ENCODE measurements around the gene BRINP1.

Gene BRINP1

GRCh38 chr9:119278171-119278570 lies 91.1 kb downstream of the BRINP1 start:
- no peak for DNase-seq (ENCODE audit: low spot score)

GRCh38 chr9:119273984-119274665 lies 95.1 kb downstream of the BRINP1 start:
- no peak for DNase-seq (ENCODE audit: low spot score)

GRCh38 chr9:119273325-119273904 lies 95.8 kb downstream of the BRINP1 start:
- DNase-seq (ENCODE audit: low spot score), result no peak

- no peak for DNase-seq (ENCODE audit: low spot score)
Observed at GRCh38 chr9:119272500-119273211, 96.6 kb downstream of the BRINP1 start.

GRCh38 chr9:119268985-119269384 lies 100.2 kb downstream of the BRINP1 start:
- DNase-seq (ENCODE audit: low spot score), result no peak

- no peak for DNase-seq (ENCODE audit: low spot score)
Observed at GRCh38 chr9:119264165-119264564, 105.1 kb downstream of the BRINP1 start.

GRCh38 chr9:119257592-119257991 lies 111.6 kb downstream of the BRINP1 start:
- DNase-seq (ENCODE audit: low spot score), result no peak

GRCh38 chr9:119255116-119255515 lies 114.1 kb downstream of the BRINP1 start:
- no peak for DNase-seq (ENCODE audit: low spot score)

- DNase-seq (ENCODE audit: low spot score), result no peak
Observed at GRCh38 chr9:119252671-119253299, 116.5 kb downstream of the BRINP1 start.

GRCh38 chr9:119251936-119252335 lies 117.3 kb downstream of the BRINP1 start:
- no peak for DNase-seq (ENCODE audit: low spot score)

GRCh38 chr9:119250730-119251129 lies 118.5 kb downstream of the BRINP1 start:
- DNase-seq (ENCODE audit: low spot score), result no peak

- no peak for DNase-seq (ENCODE audit: low spot score)
Observed at GRCh38 chr9:119240546-119240945, 128.7 kb downstream of the BRINP1 start.

GRCh38 chr9:119234636-119235035 lies 134.6 kb downstream of the BRINP1 start:
- no peak for DNase-seq (ENCODE audit: low spot score)

GRCh38 chr9:119227422-119227821 lies 141.8 kb downstream of the BRINP1 start:
- no peak for DNase-seq (ENCODE audit: low spot score)

GRCh38 chr9:119224431-119224830 lies 144.8 kb downstream of the BRINP1 start:
- no peak for DNase-seq (ENCODE audit: low spot score)

- DNase-seq (ENCODE audit: low spot score), result no peak
Observed at GRCh38 chr9:119221276-119221675, 148.0 kb downstream of the BRINP1 start.

GRCh38 chr9:119218293-119218692 lies 150.9 kb downstream of the BRINP1 start:
- no peak for DNase-seq (ENCODE audit: low spot score)

GRCh38 chr9:119216651-119217331 lies 152.4 kb downstream of the BRINP1 start:
- no peak for DNase-seq (ENCODE audit: low spot score)

- DNase-seq (ENCODE audit: low spot score), result no peak
Observed at GRCh38 chr9:119215651-119216050, 153.6 kb downstream of the BRINP1 start.

- no peak for DNase-seq (ENCODE audit: low spot score)
Observed at GRCh38 chr9:119213471-119213870, 155.8 kb downstream of the BRINP1 start.

GRCh38 chr9:119197893-119198607 lies 171.2 kb downstream of the BRINP1 start:
- no peak for DNase-seq (ENCODE audit: low spot score)

GRCh38 chr9:119195521-119195920 lies 173.7 kb downstream of the BRINP1 start:
- no peak for DNase-seq (ENCODE audit: low spot score)

All from LoVo (cell line).